Epithelial cell of esophagus (primary cell): ENCODE results near the gene BRDT.

Source experiments
- DNase-seq: peaks from one replicate; pipeline ENCODE4 v3.0.0; 2010; ENCODE audit warnings: low read depth
- H3K4me3 ChIP-seq: 2 replicates; pipeline ENCODE4 v1.5.1; 2011; ENCODE audit warnings: mild to moderate bottlenecking, low read length, control low read depth
- CTCF ChIP-seq: IDR thresholded peaks from 2 replicates; pipeline ENCODE4 v1.5.1; 2011; ENCODE audit warnings: low read depth, mild to moderate bottlenecking, low read length, control low read depth, inconsistent platforms; ENCODE audit not compliant: insufficient read depth; ENCODE audit errors: missing control alignments

Gene BRDT

GRCh38 chr1:91949356-91949699 is at the start of gene BRDT:
BRDT (plus strand) TSS chr1:91949401; CDS start chr1:91962755, 13,354 bp downstream.
- TF ChIP-seq CTCF, result no peak
- DNase-seq, result no peak
- H3K4me3 ChIP-seq, result no peak within 1 kb of the TSS

- DNase-seq, result peak; percentile 86
- H3K4me3 ChIP-seq, result no peak overlapping the region
- TF ChIP-seq CTCF, result no peak
These were observed 48.6 kb upstream of the BRDT start for GRCh38 chr1:91900562-91900961.

- H3K4me3 ChIP-seq, result no peak overlapping the region
- no peak for DNase-seq
- no peak for TF ChIP-seq CTCF
These were observed 48.0 kb upstream of the BRDT start for GRCh38 chr1:91901231-91901630.

- no peak for DNase-seq
- TF ChIP-seq CTCF, result no peak
- H3K4me3 ChIP-seq, result no peak overlapping the region
These were observed 36.9 kb upstream of the BRDT start for GRCh38 chr1:91912266-91912665.

GRCh38 chr1:91913018-91913417 is 36.2 kb upstream of the BRDT start:
- TF ChIP-seq CTCF, result no peak
- peak; percentile 11 for DNase-seq
- H3K4me3 ChIP-seq, result no peak overlapping the region

- no peak overlapping the region for H3K4me3 ChIP-seq
- DNase-seq, result no peak
- TF ChIP-seq CTCF, result no peak
These were observed 33.2 kb upstream of the BRDT start for GRCh38 chr1:91916046-91916445.

- no peak overlapping the region for H3K4me3 ChIP-seq
- DNase-seq, result no peak
- no peak for TF ChIP-seq CTCF
These were observed 32.3 kb upstream of the BRDT start for GRCh38 chr1:91916811-91917460.
